ENCODE measurements around the gene TANC1.
A peak's percentile ranks its signal among the peaks of the same experiment; 100 is the strongest.
"Not testable (repeated sequence)": the region's sequence is repeated elsewhere in the genome, so short reads cannot be mapped to it uniquely, and the experiment has no call there.

Gene TANC1

DNA sequence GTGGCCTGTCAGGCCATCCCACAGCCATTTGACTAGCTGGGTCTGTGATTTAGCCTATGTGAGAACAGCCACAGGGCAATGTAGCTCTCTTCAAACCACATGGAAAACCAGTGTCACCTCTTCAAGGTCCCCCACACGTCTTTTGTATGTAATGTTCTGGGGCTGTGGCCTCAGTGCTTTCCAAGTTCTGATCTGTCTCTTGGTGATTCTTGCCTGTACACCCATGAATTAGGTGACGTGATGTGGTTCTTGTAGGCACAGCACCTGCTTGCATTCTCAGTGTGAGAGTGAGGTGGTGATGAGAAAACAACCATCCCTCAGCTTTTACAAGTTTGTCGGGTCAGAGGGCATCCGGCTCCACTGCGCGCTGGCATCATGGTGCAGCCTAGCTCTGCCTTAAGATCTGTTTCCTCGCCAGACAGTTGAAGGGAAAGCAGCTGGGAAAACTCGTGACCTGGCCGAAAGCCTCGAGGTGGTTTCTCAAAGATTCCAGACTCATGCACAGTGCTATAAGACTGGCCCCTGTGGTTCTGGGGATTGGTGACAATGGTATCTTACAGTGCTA lies 125.8 kb downstream of the TANC1 start:
- no peak for DNase-seq

DNA sequence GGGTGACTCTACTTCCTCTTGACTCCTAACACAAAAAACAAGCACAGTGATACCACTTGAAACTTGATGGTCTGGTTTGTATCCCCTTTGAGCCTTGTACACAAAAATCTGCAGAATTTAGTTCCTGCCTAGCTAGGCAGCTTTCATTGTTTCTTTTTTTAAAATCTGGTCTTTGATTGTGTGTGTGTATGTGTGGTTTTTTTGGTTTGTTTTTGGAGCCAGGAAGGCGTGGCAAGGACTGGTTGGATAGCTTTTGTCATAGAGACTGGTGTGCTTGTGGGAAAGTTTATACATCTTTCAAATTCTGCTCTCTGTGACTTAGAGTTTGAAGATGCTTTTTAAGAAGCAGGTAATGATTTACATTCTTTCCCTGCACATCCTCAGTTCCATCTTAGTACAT lies 127.4 kb downstream of the TANC1 start:
- no peak for DNase-seq

DNA sequence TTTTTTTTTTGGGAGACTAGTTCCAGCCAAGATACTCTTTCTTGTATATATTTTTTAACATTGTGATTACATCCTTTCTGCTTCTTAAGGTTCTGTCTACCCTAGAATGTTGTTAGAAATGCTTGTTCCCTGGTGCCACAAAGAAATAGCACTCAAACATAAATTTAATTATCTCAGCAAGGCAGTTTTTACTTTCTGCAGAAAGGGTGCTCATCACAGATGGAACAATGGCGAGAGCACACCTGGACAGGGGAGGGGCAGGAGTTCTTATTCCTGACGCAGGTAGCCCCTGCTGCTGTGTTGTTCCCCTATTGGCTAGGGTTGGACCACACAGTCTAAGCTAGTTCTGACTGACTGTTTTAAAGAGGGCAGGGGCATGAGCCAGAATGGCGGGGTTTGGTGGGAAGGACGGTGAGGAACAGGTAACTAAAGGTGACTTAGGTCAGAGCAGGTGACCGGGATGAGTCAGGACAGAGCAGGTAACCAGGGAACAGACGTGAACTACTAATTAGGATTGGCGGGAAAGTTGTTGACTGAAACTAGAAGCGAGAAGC lies 127.9 kb downstream of the TANC1 start:
- not testable (repeated sequence) for DNase-seq

DNA sequence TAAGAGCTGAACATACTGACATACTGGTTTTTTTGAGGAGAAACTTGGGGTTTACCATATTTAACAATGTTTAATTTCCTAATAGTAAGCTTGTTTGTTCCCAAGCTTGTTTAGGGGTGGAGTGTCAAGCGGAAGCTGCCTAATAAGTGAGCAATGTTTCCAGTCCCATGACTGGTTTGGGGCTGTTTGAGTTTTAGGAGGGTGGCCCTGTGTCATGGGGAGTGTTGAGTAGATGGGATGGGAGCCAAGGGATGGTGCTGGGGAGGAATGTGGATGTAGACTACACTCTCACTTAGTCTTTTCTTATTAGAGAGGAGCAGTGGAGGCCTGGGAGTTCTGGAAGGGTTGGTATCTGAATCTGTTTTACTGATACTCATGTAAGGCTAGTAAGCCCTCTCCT lies 128.5 kb downstream of the TANC1 start:
- DNase-seq, result no peak

DNA sequence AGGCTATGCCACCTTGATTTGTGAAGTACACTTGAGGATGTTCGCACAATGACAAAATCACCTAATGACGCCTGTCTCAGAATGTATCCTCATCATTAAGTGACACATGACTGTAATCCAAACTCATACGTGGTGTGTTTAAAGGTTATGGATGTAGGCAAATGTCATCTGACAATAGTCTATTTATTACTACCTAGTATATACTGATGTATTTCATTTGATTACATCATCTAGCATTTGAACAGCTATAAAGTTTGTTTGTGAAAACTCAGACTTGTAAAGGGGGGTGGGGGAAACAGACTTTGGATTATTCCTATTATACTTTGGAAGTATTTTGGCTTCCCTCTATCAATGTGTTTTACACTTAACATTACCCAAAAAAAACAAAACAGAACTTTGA lies 129.9 kb downstream of the TANC1 start:
- DNase-seq, result no peak

DNA sequence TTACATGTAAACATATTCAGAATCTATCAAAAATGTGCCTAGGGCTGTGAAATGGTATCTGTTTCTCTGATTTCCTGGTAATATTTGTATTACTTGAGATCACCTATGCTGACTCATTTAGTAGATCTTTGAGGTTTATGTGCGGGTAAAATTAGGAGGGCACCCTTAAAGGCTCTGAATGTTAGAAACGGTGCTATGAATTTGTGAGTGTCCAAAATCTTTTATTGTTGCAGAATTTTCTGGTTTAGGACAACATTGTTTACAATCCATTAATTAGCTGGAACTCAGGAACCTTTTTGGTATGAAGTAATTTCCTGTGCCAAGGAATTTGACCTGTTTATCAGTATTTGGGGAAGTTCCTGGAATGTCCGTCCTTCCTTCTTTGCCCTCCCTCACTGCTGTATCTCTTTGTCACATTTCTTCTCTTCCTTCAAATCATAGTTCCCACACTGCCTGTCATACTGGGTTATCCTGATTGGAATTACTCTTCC lies 130.5 kb downstream of the TANC1 start:
- no peak for DNase-seq

DNA sequence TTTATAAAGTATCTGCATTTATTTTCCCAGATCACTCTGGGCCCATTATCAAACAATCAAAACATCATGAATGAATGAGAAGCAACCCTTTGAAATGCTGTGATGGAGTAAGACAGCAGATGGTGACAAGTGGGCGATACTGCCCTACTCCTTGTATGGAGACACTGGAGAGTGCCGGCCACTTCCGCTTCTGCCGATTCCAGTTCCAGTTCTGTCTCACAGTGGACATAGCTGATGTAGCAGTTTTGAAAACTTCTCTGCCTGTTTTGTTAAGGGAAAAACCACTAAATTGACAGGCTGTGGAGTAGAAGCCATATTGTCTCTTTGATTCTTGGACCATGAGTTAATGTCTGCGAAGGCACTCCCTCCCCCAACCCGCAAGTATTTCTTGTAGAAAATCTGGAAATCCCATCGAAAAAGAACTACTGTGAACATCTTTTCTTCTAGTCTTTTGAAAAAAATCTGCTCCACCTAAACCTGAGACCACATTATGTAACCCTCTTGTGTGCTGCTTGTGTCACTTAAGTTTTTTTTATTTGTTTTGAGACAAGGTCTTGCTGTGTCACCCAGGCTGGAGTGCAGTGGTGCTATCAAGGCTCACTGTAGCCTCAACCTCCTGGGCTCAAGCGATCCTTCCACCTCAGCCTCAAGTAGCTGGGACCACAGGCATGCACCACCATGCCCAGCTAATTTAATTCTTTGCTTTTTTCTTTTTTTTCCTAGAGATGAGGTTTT lies 133.5 kb downstream of the TANC1 start:
- DNase-seq, result no peak

DNA sequence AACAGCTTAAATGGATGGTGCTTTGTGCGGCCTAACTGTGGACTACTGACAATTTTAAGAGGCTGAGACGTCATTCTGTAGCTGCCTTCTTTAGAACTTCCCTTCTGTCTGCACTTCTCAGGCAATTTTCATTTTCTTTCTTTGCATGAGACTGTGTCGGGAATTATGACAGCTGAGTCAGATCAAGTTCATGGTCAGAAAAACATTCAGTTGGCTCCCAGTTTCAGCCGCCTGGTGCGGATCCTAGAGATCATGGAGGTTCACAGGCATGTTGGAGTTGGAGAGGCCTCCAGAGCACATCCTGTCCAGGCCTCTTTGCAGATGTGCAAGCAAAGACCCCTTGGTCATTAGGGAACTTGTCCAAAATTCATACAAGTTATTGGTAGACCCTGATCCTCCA lies 135.0 kb downstream of the TANC1 start:
- no peak for DNase-seq

DNA sequence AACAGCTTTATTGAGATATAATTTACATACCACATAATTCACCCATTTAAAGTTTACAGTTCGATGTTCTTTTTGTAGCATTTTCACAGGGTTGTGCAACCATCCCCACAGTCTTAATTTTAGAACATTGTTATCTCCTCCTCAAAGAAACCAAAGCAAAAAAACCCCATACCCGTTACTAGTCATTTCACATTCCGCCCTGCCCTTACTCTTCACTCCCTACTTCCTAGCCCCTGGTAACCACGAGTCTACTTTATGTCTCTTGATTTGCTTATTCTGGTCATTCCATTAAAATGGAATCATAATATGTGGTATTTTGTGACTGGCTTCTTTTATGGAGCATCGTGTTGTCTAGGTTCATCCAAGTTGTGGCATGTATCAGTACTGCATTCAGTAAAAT lies 137.7 kb downstream of the TANC1 start:
- DNase-seq, result no peak

DNA sequence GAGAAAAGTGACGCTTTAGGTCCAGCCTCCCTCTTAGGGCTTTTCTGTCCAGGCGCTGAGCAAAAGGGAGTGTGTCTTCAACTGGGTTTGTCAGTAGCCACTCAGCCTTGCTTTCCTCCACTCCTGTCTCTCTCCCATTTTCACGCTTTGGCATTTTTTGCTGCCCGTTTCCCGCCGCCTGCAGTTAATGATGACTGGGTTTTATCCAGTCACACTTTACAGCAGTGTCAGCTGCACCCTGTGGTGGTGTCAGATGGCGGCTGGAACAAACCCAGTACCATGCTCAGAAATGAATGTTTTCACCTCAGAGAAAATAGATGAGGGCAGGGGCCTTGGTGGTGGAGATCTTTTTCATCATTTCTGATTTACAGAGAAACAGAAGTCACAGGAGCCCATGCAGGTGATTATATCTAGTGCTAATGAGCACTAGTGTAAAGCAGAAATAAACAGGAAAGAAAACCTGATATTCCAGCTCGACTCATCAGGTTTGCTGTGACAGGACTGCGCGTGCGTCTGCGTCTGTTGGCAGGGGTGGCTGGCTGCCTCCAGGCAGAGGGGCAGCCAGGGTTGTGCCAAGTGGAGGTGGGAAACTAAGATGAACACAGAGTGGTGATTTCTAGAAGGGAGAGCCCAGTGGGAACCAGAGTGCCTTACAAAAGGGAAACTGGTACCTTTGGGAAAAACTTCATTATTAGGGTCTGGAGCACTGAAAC lies 139.9 kb downstream of the TANC1 start:
- DNase-seq, result no peak

DNA sequence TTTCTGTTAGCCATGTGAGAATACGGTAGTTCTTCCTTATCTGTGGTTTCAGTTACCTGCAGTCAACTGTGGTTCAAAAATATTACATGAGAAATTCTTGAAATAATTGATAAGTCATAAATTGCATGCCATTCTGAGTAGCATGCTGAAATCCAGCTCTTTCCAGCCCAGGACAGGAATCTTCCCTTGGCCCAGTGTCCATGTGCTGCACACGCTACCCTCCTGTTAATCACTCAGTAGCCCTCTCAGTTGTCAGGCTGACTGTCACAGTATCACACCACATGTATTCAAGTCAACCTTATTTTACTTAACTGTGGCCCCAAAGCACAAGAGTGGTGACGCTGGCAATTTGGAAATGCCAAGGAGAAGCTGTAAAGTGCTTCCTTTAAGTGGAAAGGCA lies 141.1 kb downstream of the TANC1 start:
- no peak for DNase-seq

DNA sequence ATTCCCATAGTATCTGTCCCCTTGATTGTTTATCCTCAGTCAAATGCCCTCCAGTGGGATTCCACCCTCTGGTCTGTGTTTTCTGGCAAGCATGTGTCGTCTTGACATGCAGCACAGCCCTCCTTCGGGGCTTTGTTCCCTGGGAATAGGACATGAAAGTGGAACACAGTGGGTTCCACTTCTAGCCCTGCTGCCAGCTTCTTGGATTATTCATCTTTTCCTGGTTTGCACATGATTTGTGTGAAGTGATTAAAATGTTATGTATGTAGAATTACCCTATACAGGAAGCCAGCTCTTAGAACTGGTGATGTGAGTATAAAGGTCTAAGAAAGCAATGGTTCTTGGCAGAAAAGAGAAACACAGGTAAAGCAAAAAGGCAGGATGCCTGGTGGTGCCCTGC lies 142.3 kb downstream of the TANC1 start:
- no peak for DNase-seq

DNA sequence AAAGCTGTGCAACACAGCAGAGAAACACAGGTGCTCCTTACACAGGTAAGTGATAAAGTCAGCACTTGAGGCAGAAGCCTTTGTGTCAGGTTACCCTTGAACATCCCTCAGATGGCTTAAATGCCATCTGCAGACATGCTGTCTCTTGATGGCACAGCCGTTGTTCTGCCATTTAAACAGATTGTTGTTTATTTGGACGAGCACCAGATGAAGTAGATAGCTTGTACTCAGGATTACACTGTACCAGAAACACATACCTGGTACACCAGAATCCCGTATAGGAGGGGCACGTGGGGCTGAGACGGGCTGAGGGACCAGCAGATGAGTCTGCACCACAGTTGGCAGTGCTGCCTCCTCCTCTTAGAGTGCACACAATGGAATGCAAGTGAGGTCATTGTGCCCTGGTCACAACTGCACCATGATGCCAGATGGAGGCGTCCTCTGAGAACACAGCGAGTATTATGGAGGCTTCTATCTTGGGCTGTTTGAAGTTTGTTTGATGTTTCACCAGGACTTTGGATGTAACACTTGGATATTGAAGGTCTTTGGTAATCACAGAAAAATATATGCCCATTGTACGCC lies 143.0 kb downstream of the TANC1 start:
- no peak for DNase-seq

DNA sequence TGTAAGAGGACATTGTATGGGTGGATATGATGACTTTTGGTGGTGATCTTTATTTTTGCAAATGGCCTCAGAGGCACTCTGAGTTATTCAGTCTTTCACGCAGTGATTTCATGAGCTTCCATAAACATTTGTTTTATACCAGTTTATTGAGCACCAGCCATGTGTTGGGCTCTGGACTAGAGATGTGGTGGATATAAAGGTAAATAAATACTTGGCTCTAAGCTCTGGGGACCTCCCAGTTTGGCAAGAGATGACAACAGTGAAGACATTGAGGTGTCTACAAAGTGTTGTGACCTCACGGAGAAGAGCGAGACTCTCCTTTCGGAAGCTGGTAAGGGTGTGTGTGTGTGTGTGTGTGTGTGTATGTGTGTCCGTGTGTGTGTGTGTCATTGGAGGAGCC lies 146.4 kb downstream of the TANC1 start:
- no peak for DNase-seq

DNA sequence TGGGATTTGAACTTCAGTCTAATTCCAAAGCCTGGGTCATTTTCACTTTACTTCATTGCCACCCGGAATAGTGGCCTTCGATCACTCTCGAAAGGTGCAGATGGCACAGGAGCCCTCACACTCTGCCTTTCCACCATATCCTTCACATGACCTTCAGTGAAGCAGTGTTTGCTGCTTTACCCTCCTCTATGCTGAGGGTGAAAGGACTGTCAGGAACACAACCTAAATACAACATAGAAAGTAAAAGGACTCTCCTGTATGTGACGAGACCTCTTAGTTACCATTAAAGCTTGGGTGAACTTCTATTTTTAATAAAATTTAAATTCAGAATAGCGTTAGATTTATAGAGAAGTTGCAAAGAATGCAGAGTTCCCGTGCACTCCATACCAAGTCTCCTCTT lies 148.5 kb downstream of the TANC1 start:
- DNase-seq, result no peak

DNA sequence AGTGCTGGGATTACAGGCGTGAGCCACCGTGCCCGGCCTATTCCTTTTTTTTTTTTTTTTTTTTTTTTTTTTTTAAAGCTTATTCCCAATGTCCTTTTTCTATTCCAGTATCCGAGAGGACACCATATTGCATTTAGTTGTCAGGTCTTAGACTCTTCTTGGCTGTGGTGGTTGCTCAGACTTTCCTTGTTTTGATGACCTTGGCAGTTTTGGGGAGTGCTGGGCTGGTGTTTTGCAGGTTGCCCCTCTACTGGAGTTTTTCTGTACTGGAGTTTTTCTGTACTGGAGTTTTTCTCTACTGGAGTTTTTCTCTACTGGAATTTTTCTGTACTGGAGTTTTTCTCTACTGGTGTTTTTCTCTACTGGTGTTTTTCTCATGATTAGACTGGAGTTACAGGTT lies 149.2 kb downstream of the TANC1 start:
- no peak for DNase-seq

DNA sequence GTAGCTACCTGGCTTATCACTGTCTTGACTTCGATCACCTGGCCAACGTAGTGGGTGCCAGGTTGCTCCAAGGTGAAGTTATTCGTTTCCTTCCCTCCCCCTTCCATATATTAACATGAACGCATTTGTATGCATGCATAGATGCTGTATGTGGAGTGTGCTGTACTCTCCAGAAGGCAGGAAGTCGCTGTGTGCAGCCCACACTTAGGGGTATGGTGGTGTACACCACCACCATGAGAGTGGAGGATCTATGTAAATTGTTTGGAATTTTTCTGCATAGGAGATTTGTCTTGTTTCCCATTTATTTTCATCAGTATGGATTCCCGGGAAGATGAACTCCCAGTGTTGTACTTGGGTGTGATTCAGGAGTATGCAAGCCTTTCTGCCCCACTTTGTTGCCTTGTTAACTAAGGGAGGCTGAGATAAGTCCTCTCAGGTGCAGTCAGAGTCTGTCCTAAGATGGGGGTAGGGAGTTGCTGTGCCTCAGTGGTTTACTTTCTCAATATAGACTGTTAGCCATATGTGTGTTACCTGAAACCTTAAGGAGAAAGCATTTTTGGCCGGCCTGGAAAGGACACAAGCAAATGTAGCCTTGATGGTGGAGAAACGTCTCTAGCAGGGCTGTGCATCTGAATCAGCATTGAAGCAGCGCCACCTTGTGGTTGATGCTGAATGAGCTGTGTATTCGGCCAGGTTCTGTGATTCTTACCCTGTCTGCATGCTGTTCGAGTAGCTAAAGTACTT lies 149.8 kb downstream of the TANC1 start:
- DNase-seq, result peak; percentile 91

DNA sequence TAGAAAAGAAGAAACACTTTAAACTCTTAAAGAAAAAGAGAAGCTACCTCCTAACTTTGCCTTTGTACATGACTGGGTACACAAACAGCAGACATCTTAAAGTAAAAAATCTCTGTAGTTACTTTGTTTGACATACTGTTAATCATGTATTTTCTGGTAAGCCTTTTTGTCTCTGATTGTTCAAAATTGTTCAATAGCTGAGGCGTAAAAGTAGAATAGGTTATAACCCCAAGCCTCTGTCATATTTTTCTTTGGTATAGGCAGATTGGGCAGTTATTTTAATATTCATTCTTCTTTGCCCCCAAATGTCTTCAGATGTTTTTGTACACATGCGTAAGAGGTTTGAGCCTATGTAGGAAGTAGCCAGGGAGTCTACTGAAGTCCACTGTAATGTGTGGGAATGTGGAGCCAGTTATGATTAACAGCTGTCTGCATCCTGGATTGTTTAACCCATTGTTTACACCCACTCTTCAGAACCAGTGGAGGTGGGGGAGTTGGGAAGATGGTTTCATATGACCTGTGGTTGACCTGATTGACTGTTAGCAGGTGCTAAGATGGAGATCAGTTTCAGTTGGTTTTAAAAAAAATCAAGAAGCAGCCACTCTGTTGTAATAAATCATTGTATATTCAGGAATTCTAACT lies 150.5 kb downstream of the TANC1 start:
- no peak for DNase-seq

DNA sequence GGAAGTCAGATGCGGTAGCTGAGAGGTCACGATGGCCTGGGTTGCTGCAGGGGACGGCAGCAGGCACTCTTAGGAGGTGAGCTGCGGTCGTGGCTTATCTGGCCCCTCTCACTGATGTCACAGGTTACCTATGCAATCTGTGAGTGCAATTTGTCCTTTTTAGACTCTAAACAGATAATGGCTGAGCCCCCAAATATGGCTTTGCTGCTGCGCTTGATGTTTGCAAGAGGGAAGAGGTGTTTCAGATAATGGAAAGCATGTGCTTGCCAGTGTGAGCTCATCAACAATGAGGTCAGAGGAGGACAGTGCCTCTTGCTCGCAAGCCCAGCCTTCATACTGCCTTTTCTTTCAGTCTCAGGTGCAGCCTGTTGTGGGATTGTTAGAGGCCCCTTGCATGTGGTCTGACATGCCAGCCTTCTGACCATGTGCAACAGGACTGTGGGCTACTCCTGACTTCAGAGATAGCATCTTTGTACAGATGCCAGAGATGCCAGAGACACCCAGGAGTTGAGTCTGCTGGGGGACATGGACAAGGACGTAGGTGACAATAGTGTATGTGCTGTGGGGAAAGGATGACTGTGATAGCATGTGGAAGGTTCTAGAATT lies 151.3 kb downstream of the TANC1 start:
- DNase-seq, result no peak

DNA sequence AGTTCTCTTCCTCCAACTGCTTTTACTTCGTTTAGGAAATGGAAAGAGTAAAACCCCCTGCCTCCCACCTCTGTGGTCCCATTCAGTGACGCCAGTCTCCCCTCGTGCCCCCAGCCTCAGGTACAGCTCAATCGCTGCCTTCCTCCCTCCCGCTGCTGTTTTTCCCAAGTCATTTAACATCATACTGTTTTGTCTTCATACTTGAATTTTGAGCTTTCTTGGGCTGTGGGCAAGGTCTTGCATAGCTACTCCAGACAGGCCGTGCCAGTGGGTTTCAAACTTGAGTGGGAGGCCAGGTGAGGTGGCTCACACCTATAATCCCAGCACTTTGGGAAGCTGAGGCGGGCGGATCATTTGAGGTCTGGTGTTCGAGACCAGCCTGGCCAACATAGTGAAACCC lies 155.3 kb downstream of the TANC1 start:
- DNase-seq, result no peak

DNA sequence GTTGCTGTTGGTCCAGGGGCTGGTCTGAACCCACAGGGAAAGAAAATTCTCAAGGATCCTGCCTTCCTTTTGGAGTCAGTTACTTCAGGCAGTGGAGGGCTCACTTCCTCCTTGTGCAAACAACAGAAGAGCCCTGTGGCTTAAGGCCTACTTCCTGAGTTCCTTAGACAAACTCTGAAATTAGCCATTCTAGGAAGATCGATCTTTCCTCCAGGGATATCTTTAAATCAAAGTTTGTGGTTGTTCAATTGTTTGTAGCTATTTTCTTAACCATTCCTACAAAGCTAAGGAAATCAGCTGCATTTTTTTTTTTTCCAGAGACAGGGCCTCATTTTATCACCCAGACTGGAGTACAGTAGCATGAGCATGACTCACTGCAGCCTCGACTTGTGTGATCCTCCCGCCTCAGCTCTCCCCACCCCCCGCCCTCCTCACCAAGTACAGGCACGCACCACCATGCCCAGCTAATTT lies 156.0 kb downstream of the TANC1 start:
- no peak for DNase-seq
